K562 (cell line): ENCODE measurements around the gene DEFB114. TPM values are rescaled to one million over a fixed set of nuclear protein-coding genes. Genes with fewer than 3 reads are reported as not detected.

Experiments used
- ATAC-seq: fragments of 200-7000 bp; cut with Tn5 transposase; 3 replicates; pipeline ENCODE4 v1.9.1; 2020; ENCODE audit warnings: moderate library complexity
- BruUV-seq: library from RNA; stranded (reverse); fragments of 400-500 nt; replicated peaks from 2 replicates; lab custom pipeline; 2021; lab: Mats Ljungman, UMichigan
- CTCF ChIA-PET: fragments of 300-600 bp; formaldehyde crosslinking; extraction: SDS; loops from one replicate; lab custom pipeline; 2021; ENCODE audit warnings: low intra/inter-chr PET ratio; lab: Yijun Ruan, JAX
- POLR2A ChIA-PET: fragments of 300-600, 350-650 bp; sonication (Branson Sonifier 250); formaldehyde crosslinking; extraction: SDS; loops from one replicate; lab custom pipeline; 2021; ENCODE audit warnings: antibody characterized with exemption, inconsistent platforms; lab: Yijun Ruan, JAX
- DNase-seq, 4 experiments: peaks; one replicate each; pipeline versions ENCODE4 v3.0.0 to v3.0.0-alpha.2; 2011 to 2018; ENCODE audit warnings: low spot score in 3 of 4, mixed read lengths in 3 of 4; ENCODE audit errors: extremely low read depth in 1 of 4
- FAIRE-seq: peaks from 2 replicates; lab custom pipeline; 2011; peaks lifted over from hg19 to GRCh38; lab: Jason Lieb, UNC
- H2AFZ ChIP-seq: 2 replicates; pipeline ENCODE4 v1.6.0; 2011; ENCODE audit warnings: low read depth, low read length, control low read depth, inconsistent platforms
- H3K27ac ChIP-seq: fragments of 200-600 bp; 3 replicates; pipeline ENCODE4 v1.8.0; 2011; ENCODE audit warnings: low read depth, mild to moderate bottlenecking, control low read depth, inconsistent platforms, low read length, moderate library complexity, mixed read lengths; ENCODE audit errors: extremely low read depth
- H3K27me3 ChIP-seq, 2 experiments: fragments of 300-600 bp in 1 of 2; 2 replicates in 1 of 2; 3 replicates in 1 of 2; pipeline versions ENCODE4 v1.6.0 to v1.8.0; 2011; ENCODE audit warnings: inconsistent platforms in 2 of 2, low read length in 2 of 2, mild to moderate bottlenecking in 1 of 2, mixed read lengths in 1 of 2, moderate library complexity in 1 of 2; ENCODE audit not compliant: control insufficient read depth in 2 of 2, insufficient read depth in 2 of 2
- H3K36me3 ChIP-seq: fragments of 300-600 bp; 3 replicates; pipeline ENCODE4 v1.8.0; 2011; ENCODE audit warnings: mild to moderate bottlenecking, low read length, inconsistent platforms; ENCODE audit not compliant: control insufficient read depth, insufficient read depth
- H3K4me1 ChIP-seq, 2 experiments: fragments of 200-600 bp in 1 of 2; replicated peaks in 1 of 2; 2 replicates in 1 of 2; 3 replicates in 1 of 2; pipeline versions ENCODE4 v1.5.1 to v1.8.0; 2011; ENCODE audit warnings: inconsistent platforms in 2 of 2, low read length in 2 of 2, mild to moderate bottlenecking in 1 of 2, mixed read lengths in 1 of 2, moderate library complexity in 1 of 2; ENCODE audit not compliant: control insufficient read depth in 2 of 2, insufficient read depth in 2 of 2
- H3K4me2 ChIP-seq: 2 replicates; pipeline ENCODE4 v1.6.1; 2011; ENCODE audit warnings: low read length, control low read depth, inconsistent platforms, mixed read lengths; ENCODE audit not compliant: insufficient read depth
- H3K4me3 ChIP-seq: fragments of 200-600 bp; sonication (generic), shearing (Covaris generic); 2 replicates; pipeline ENCODE4 v1.5.1; 2016; ENCODE audit warnings: control low read depth, inconsistent platforms
- H3K79me2 ChIP-seq: fragments of 200-600 bp; 3 replicates; pipeline ENCODE4 v1.8.0; 2011; ENCODE audit warnings: low read length, inconsistent platforms; ENCODE audit not compliant: control insufficient read depth, insufficient read depth
- H3K9ac ChIP-seq, 2 experiments: 2 replicates each; pipeline versions ENCODE4 v1.6.0 to v1.6.1; 2011; ENCODE audit warnings: low read depth in 2 of 2, low read length in 2 of 2, control low read depth in 1 of 2, inconsistent platforms in 1 of 2, mild to moderate bottlenecking in 1 of 2, mixed read lengths in 1 of 2; ENCODE audit not compliant: insufficient read depth in 1 of 2
- H3K9me1 ChIP-seq: one replicate; pipeline ENCODE4 v1.6.0; 2011; ENCODE audit warnings: inconsistent platforms, mild to moderate bottlenecking, low read length, moderate library complexity; ENCODE audit not compliant: control insufficient read depth, insufficient read depth
- H3K9me3 ChIP-seq: replicated peaks from 2 replicates; pipeline ENCODE4 v1.5.1; 2011; ENCODE audit warnings: low read depth, low read length, inconsistent platforms; ENCODE audit not compliant: control insufficient read depth, insufficient read depth
- H4K20me1 ChIP-seq: replicated peaks from 2 replicates; pipeline ENCODE4 v1.6.1; 2011; ENCODE audit warnings: low read length, inconsistent platforms, mixed read lengths; ENCODE audit not compliant: control insufficient read depth, insufficient read depth
- FOXA1 ChIP-seq: fragments of 450-650 bp; IDR thresholded peaks from 2 replicates; pipeline ENCODE4 v1.6.1; 2016; ENCODE audit warnings: mild to moderate bottlenecking, borderline replicate concordance
- KAT7 ChIP-seq: sonication (generic); formaldehyde crosslinking; IDR thresholded peaks from 2 replicates; pipeline ENCODE4 v1.8.0; 2022; ENCODE audit warnings: missing genetic modification reagents, mild to moderate bottlenecking, borderline replicate concordance
- MLX ChIP-seq, 2 experiments: fragments of 450-650 bp in 1 of 2; sonication (generic) in 1 of 2; formaldehyde crosslinking; conservative IDR thresholded peaks; 2 replicates each; pipeline versions ENCODE4 v1.4.0 to v1.8.1; 2020 to 2022; ENCODE audit warnings: mild to moderate bottlenecking in 1 of 2, missing genetic modification reagents in 1 of 2
- MTA1 ChIP-seq: fragments of 450-650 bp; IDR thresholded peaks from 2 replicates; pipeline ENCODE4 v1.6.1; 2017; ENCODE audit warnings: borderline replicate concordance
- NR1H2 ChIP-seq: sonication (generic); formaldehyde crosslinking; IDR thresholded peaks from 2 replicates; pipeline ENCODE4 v1.4.0; 2020; ENCODE audit warnings: mild to moderate bottlenecking, missing genetic modification reagents
- RFX7 ChIP-seq: fragments of 250-450 bp; sonication (Bioruptor Pico); IDR thresholded peaks from 2 replicates; pipeline ENCODE4 v1.5.1; 2021; ENCODE audit warnings: mild to moderate bottlenecking
- SMARCA5 ChIP-seq: fragments of 450-650 bp; IDR thresholded peaks from 2 replicates; pipeline ENCODE4 v1.6.1; 2016
- SOX6 ChIP-seq: fragments of 450-650 bp; IDR thresholded peaks from 2 replicates; pipeline ENCODE4 v1.6.1; 2014; ENCODE audit warnings: mild to moderate bottlenecking
- XRCC3 ChIP-seq: fragments of 450-650 bp; IDR thresholded peaks from 2 replicates; pipeline ENCODE4 v1.6.1; 2017; ENCODE audit warnings: mild to moderate bottlenecking, moderate library complexity
- ZFP30 ChIP-seq: fragments of 250-450 bp; sonication (Bioruptor Pico); IDR thresholded peaks from 2 replicates; pipeline ENCODE4 v1.8.0; 2022; ENCODE audit warnings: moderate library complexity, mild to moderate bottlenecking, inconsistent platforms, borderline replicate concordance
- ZKSCAN8 ChIP-seq: fragments of 200-800 bp; sonication (Bioruptor generic); IDR thresholded peaks from 2 replicates; pipeline ENCODE4 v1.6.1; 2016; ENCODE audit warnings: missing genetic modification characterization, missing compliant biosample characterization
- ZNF318 ChIP-seq, 2 experiments: fragments of 450-650 bp; IDR thresholded peaks; 2 replicates each; pipeline ENCODE4 v1.6.1; 2016; ENCODE audit warnings: mild to moderate bottlenecking in 2 of 2, borderline replicate concordance in 1 of 2, low read depth in 1 of 2, moderate library complexity in 1 of 2
- ZNF444 ChIP-seq: fragments of 250-450 bp; sonication (Bioruptor Pico); IDR thresholded peaks from 2 replicates; pipeline ENCODE4 v1.4.0; 2020; ENCODE audit warnings: mild to moderate bottlenecking, moderate library complexity
- WGBS: fragments of 100-300 bp; shearing (Covaris generic); methylation state at CpG from one replicate; pipeline ENCODE4 v1.1.6; 2016; ENCODE audit warnings: low coverage, mixed read lengths; ENCODE audit not compliant: insufficient coverage; ENCODE audit errors: missing lambda C conversion rate; 5-methylcytosine and 5-hydroxymethylcytosine counted together
- in situ Hi-C: fragments of 300-500 bp; cut with MboI; formaldehyde crosslinking; loops from 4 replicates; pipeline ENCODE4 v1.15.0; 2018; ENCODE audit warnings: inconsistent platforms, mixed read lengths
- intact Hi-C: fragments of 100-400 bp; cut with micrococcal nuclease; formaldehyde crosslinking; loops from 2 replicates; pipeline ENCODE4 v1.14.2; 2022
- polyA plus RNA-seq, 8 experiments: library from polyadenylated mRNA; depleted of rRNA in 4 of 8; stranded (reverse) in 5 of 8; unstranded in 3 of 8; fragments of >200 nt; fragmentation: Nextera tagmentation in 2 of 8; fragmentation: Illumina TruSeq in 1 of 8; extraction: Ambion mirVana in 2 of 8; extraction: Trizol in 1 of 8; gene quantifications; 2 replicates each; pipeline versions ENCODE4 v1.2.1 to v1.2.3, GENCODE V29; 2011 to 2014; ENCODE audit warnings: inconsistent platforms in 1 of 8, missing spikeins in 1 of 8
- total RNA-seq, 7 experiments: library from RNA; depleted of rRNA in 6 of 7; stranded (reverse); fragments of >200 nt in 6 of 7; fragmentation: Illumina TruSeq in 2 of 7; extraction: Trizol in 2 of 7; gene quantifications; 2 replicates each; pipeline versions ENCODE4 v1.2.1 to v1.2.3, GENCODE V29; 2011 to 2021; ENCODE audit warnings: low replicate concordance in 1 of 7

Gene DEFB114
- total and polyA plus RNA-seq, 9 of the 15 experiments (the other 6 are each of a cell fraction or from before 2014, with no cell fraction given) = not detected

GRCh38 chr6:49934770-49935169, 29.2 kb downstream of the DEFB114 start:
- no peak overlapping the region; the same call in 1 of the 2 replicates for H3K4me2 ChIP-seq
- no peaks in the 10 kb centered on the region for H4K20me1 ChIP-seq
- 0% methylated on average over 1 of the region's 1 CpG for WGBS
- H3K9me1 ChIP-seq = no peaks in the 10 kb centered on the region
- H3K79me2 ChIP-seq = no peaks in the 10 kb centered on the region
- H3K9me3 ChIP-seq = no peaks in the 10 kb centered on the region
- BruUV-seq = no TSS peak
- ChIA-PET POLR2A (interaction anchor here (1.0 to 1.3 kb wide), 3 partner anchors 10 to 85 kb away, joined by 3 to 7 read pairs (median 5); no protein-coding TSS in a partner anchor), CTCF (no interaction called here)
- FAIRE-seq = no peak
- no peak overlapping the region for H3K9ac ChIP-seq
- DNase-seq = peak in 2 of 4 experiments; percentile 15 to 27
- H3K27me3 ChIP-seq = peaks cover 0 to 5% of the 10 kb centered on the region in 2 experiments; a peak in 1 of 5 replicates
- H2AFZ ChIP-seq = no peak overlapping the region
- no peak overlapping the region for H3K27ac ChIP-seq
- no peak overlapping the region for H3K4me3 ChIP-seq
- intact Hi-C loops (no loop called here), in situ Hi-C loops (no loop called here)
- peaks cover 6 to 13% of the 10 kb centered on the region in 2 experiments; a peak in 3 of 5 replicates for H3K4me1 ChIP-seq
- peak; percentile 21; the same call in 2 of the 3 replicates for ATAC-seq
- H3K36me3 ChIP-seq = no peaks in the 10 kb centered on the region
- TF ChIP-seq ZFP30 (CRISPR knock-in tag) (no peak), FOXA1 (no peak), RFX7 (no peak), MTA1 (0 out of 2 replicates have a peak, but pooled peaks have one; percentile 19), KAT7 (CRISPR knock-in tag) (no peak), NR1H2 (CRISPR knock-in tag) (no peak), XRCC3 (no peak), ZNF318 (IDR thresholded peaks at IDR 0.05; ENCODE audit: borderline replicate concordance in 1 of 2, low read depth in 1 of 2) (no peak), SOX6 (peak; percentile 77), ZKSCAN8 (CRISPR knock-in tag) (no peak), MLX (CRISPR knock-in tag; conservative IDR thresholded peaks at IDR 0.05) (no peak), SMARCA5 (no peak), ZNF444 (CRISPR knock-in tag) (no peak)
